GM18909 (cell line): ENCODE measurements around the gene GSTP1.
A peak's percentile ranks its signal among the peaks of the same experiment; 100 is the strongest.
"Not testable (repeated sequence)": the region's sequence is repeated elsewhere in the genome, so short reads cannot be mapped to it uniquely, and the experiment has no call there.

ENCODE experiments used
- ATAC-seq: cut with Tn5 transposase; IDR thresholded peaks from one replicate; pipeline ENCODE4 v1.9.1; 2021; ENCODE audit warnings: mild to moderate bottlenecking; ENCODE audit not compliant: unreplicated experiment, poor library complexity

The GSTP1 gene

GRCh38 chr11:67613313-67613959 is 29.8 kb downstream of the GSTP1 start:
- ATAC-seq = no peak

- peak; percentile 71 for ATAC-seq
These were observed 30.5 kb downstream of the GSTP1 start for GRCh38 chr11:67613960-67614715.

- ATAC-seq = no peak
These were observed 31.4 kb downstream of the GSTP1 start for GRCh38 chr11:67614730-67615714.

GRCh38 chr11:67615728-67616430 is 32.3 kb downstream of the GSTP1 start:
- ATAC-seq = no peak

GRCh38 chr11:67616431-67617242 is 33.0 kb downstream of the GSTP1 start:
- no peak for ATAC-seq

- no peak for ATAC-seq
These were observed 33.8 kb downstream of the GSTP1 start for GRCh38 chr11:67617243-67617953.

- not testable (repeated sequence) for ATAC-seq
These were observed 35.5 kb downstream of the GSTP1 start for GRCh38 chr11:67618901-67619659.

GRCh38 chr11:67619683-67620618 is 36.3 kb downstream of the GSTP1 start:
- not testable (repeated sequence) for ATAC-seq

- not testable (repeated sequence) for ATAC-seq
These were observed 37.0 kb downstream of the GSTP1 start for GRCh38 chr11:67620621-67621020.

GRCh38 chr11:67621928-67622327 is 38.3 kb downstream of the GSTP1 start:
- not testable (repeated sequence) for ATAC-seq

- ATAC-seq = not testable (repeated sequence)
These were observed 39.3 kb downstream of the GSTP1 start for GRCh38 chr11:67622905-67623304.

GRCh38 chr11:67623795-67624194 is 40.2 kb downstream of the GSTP1 start:
- not testable (repeated sequence) for ATAC-seq

- not testable (repeated sequence) for ATAC-seq
These were observed 42.7 kb downstream of the GSTP1 start for GRCh38 chr11:67626131-67626833.

- no peak for ATAC-seq
These were observed 43.4 kb downstream of the GSTP1 start for GRCh38 chr11:67626970-67627369.

GRCh38 chr11:67627441-67627811 is 43.8 kb downstream of the GSTP1 start:
- ATAC-seq = no peak
